ENCODE data around the gene PRKCZ. TPM values are rescaled to one million over a fixed set of nuclear protein-coding genes. Genes with fewer than 3 reads are reported as not detected.
A peak's percentile ranks its signal among the peaks of the same experiment; 100 is the strongest.

Gene PRKCZ
- total RNA-seq, 1 donor from 2014 or later = 120 TPM

DNA sequence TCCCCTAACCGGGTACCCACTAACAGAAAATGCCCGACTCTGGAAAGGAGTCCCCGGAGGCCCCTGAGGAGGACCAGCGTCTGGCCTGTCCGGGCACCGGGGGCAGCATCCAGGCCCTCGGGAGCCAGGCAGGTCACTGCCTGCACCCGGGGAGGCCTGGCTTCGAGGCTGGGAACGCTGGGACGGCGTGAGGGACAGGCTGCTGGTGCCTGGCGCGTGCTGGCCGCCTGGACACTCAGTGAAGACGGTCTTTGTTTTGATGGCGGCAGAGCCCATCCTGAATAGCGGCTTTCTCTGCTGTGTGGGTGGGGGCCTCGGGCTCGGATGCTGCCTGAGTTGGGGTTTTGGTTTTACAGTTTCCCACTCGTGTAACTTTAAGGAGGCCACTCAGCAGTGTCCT lies 37.6 kb downstream of the PRKCZ start:
- Mint-ChIP-seq H3K27ac (ENCODE audit: unreplicated experiment) (no peak overlapping the region), H3K9me3 (ENCODE audit: unreplicated experiment) (peaks cover 23% of the 10 kb centered on the region), H3K27me3 (ENCODE audit: unreplicated experiment) (peaks cover 11% of the 10 kb centered on the region), H3K4me1 (ENCODE audit: low read depth, unreplicated experiment) (peaks cover 32% of the 10 kb centered on the region), H3K36me3 (ENCODE audit: unreplicated experiment) (no peaks in the 10 kb centered on the region), H3K4me3 (ENCODE audit: unreplicated experiment) (no peak overlapping the region)
- TF ChIP-seq, protein P1, sequence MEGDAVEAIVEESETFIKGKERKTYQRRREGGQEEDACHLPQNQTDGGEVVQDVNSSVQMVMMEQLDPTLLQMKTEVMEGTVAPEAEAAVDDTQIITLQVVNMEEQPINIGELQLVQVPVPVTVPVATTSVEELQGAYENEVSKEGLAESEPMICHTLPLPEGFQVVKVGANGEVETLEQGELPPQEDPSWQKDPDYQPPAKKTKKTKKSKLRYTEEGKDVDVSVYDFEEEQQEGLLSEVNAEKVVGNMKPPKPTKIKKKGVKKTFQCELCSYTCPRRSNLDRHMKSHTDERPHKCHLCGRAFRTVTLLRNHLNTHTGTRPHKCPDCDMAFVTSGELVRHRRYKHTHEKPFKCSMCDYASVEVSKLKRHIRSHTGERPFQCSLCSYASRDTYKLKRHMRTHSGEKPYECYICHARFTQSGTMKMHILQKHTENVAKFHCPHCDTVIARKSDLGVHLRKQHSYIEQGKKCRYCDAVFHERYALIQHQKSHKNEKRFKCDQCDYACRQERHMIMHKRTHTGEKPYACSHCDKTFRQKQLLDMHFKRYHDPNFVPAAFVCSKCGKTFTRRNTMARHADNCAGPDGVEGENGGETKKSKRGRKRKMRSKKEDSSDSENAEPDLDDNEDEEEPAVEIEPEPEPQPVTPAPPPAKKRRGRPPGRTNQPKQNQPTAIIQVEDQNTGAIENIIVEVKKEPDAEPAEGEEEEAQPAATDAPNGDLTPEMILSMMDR (IDR thresholded peaks at IDR 0.05; ENCODE audit: partially characterized antibody, unreplicated experiment) = no peak
- DNase-seq = no peak

DNA sequence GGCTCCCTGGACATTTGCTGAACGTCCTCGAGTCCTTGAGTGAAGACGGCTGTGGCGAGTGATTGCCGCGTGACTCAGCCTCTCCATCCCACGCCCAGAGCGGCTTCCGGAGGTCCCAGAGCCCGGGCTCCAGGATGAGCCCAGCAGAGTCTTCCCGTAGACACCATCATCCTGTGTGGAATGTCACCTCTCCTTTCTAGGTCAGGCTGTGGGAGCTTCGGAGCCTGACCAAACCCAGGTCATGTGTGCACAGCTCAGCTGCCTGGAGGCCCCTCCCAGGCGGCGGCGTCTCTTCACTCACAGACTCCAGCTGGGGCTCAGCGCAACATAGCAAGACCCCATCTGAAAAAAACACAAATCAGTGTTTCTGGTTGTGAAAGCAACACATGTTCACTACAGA lies 38.2 kb downstream of the PRKCZ start:
- TF ChIP-seq, protein P1 (IDR thresholded peaks at IDR 0.05; ENCODE audit: partially characterized antibody, unreplicated experiment) = no peak
- H3K27me3 Mint-ChIP-seq (ENCODE audit: unreplicated experiment) = peaks cover 11% of the 10 kb centered on the region
- no peak overlapping the region for H3K27ac Mint-ChIP-seq (ENCODE audit: unreplicated experiment)
- peaks cover 22% of the 10 kb centered on the region for H3K9me3 Mint-ChIP-seq (ENCODE audit: unreplicated experiment)
- H3K36me3 Mint-ChIP-seq (ENCODE audit: unreplicated experiment) = no peaks in the 10 kb centered on the region
- no peak for DNase-seq
- peaks cover 27% of the 10 kb centered on the region for H3K4me1 Mint-ChIP-seq (ENCODE audit: low read depth, unreplicated experiment)
- H3K4me3 Mint-ChIP-seq (ENCODE audit: unreplicated experiment) = peak overlapping the region; percentile 30

DNA sequence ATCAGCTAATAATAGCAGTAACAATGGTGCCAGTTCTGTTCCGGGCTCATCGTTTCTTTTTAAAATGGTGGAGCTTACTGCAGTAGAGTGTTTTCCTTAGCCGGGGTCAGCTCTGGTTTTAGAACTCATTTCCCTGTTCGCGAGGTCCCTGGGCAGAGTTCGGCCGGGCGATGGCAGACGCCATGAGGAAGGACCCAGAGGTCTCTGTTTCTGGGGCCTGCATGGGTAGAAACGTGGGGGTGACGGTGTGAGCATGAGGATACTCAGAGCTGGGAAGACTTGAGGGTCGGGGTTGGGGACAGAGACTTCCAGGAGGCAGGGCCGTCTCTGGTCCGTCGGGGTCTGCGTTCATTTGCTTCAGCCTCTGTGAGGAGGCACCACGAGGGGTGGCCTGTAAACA lies 38.8 kb downstream of the PRKCZ start:
- Mint-ChIP-seq H3K4me1 (ENCODE audit: low read depth, unreplicated experiment) (peaks cover 23% of the 10 kb centered on the region), H3K9me3 (ENCODE audit: unreplicated experiment) (peaks cover 16% of the 10 kb centered on the region), H3K27me3 (ENCODE audit: unreplicated experiment) (peaks cover 7% of the 10 kb centered on the region), H3K27ac (ENCODE audit: unreplicated experiment) (peak overlapping the region; percentile 62), H3K4me3 (ENCODE audit: unreplicated experiment) (peak overlapping the region; percentile 30), H3K36me3 (ENCODE audit: unreplicated experiment) (no peaks in the 10 kb centered on the region)
- DNase-seq = peak; percentile 12
- TF ChIP-seq, protein P1 (IDR thresholded peaks at IDR 0.05; ENCODE audit: partially characterized antibody, unreplicated experiment) = no peak

DNA sequence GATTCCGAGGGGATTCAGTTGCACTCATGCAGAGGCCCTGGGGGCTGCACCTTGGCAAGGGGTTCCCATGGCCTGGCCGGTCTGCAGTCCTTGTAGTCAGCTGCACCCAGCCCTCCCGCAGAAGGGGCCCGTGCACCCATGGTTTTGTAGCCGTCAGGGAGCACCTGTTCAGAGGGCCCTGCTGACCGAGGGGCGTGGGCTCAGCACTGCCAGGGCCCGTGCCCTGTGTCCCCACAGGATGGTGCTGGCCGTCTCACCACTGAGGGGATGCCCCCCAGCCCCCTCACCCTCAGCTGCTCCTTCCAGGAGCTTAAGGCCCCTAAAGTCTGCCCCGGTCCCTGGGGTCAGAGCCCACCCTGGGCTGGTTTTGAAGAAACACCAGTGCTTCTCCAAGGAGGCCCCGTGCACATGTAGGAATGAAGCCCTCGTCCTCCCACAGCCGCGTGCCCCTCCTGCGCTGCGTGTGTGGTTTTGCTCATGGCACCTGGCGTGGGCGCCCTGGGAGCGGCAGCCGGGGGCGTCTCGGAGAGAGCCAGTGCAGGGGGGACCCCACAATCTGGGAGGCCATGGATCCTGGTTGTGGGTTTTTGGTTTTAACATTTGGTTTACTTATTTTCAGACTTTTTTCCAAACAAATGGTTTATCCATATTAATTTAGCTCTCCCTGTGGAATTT lies 40.1 kb downstream of the PRKCZ start:
- no peaks in the 10 kb centered on the region for H3K36me3 Mint-ChIP-seq (ENCODE audit: unreplicated experiment)
- H3K27me3 Mint-ChIP-seq (ENCODE audit: unreplicated experiment) = peaks cover 7% of the 10 kb centered on the region
- no peak for DNase-seq
- peaks cover 21% of the 10 kb centered on the region for H3K4me1 Mint-ChIP-seq (ENCODE audit: low read depth, unreplicated experiment)
- no peak overlapping the region for H3K4me3 Mint-ChIP-seq (ENCODE audit: unreplicated experiment)
- TF ChIP-seq, protein P1 (IDR thresholded peaks at IDR 0.05; ENCODE audit: partially characterized antibody, unreplicated experiment) = no peak
- H3K27ac Mint-ChIP-seq (ENCODE audit: unreplicated experiment) = no peak overlapping the region
- peaks cover 11% of the 10 kb centered on the region for H3K9me3 Mint-ChIP-seq (ENCODE audit: unreplicated experiment)

All from glutamatergic neuron (in vitro differentiated cells).